GM12865 (cell line): ENCODE results near the gene MKNK1.
A peak's percentile ranks its signal among the peaks of the same experiment; 100 is the strongest.

Experiments used
- DNase-seq: peaks from one replicate; pipeline ENCODE4 v3.0.0; 2010; ENCODE audit warnings: low read depth
- H3K4me3 ChIP-seq: 2 replicates; pipeline ENCODE4 v1.5.1; 2011; ENCODE audit warnings: mild to moderate bottlenecking, low read depth, low read length, control low read depth
- CTCF ChIP-seq: IDR thresholded peaks from 2 replicates; pipeline ENCODE4 v1.5.1; 2011; ENCODE audit warnings: low read length, control low read depth, low read depth, inconsistent platforms; ENCODE audit not compliant: insufficient read depth; ENCODE audit errors: missing control alignments

Gene MKNK1

GRCh38 chr1:46532498-46533178 is 71.4 kb downstream of the MKNK1 start:
- peak; percentile 51 for DNase-seq
- peak; percentile 59 for TF ChIP-seq CTCF
- no peak overlapping the region; the same call in 1 of the 2 replicates for H3K4me3 ChIP-seq

- no peak for DNase-seq
- TF ChIP-seq CTCF = no peak
- no peak overlapping the region for H3K4me3 ChIP-seq
Observed at GRCh38 chr1:46532095-46532494, 72.0 kb downstream of the MKNK1 start.

- DNase-seq = no peak
- no peak overlapping the region for H3K4me3 ChIP-seq
- no peak for TF ChIP-seq CTCF
Observed at GRCh38 chr1:46530791-46531409, 73.2 kb downstream of the MKNK1 start.

GRCh38 chr1:46530311-46530710 is 73.8 kb downstream of the MKNK1 start:
- TF ChIP-seq CTCF = no peak
- no peak for DNase-seq
- H3K4me3 ChIP-seq = no peak overlapping the region

GRCh38 chr1:46529031-46529630 is 74.9 kb downstream of the MKNK1 start:
- TF ChIP-seq CTCF = no peak
- no peak overlapping the region for H3K4me3 ChIP-seq
- no peak for DNase-seq

- DNase-seq = no peak
- no peak for TF ChIP-seq CTCF
- H3K4me3 ChIP-seq = no peak overlapping the region
Observed at GRCh38 chr1:46528297-46528955, 75.6 kb downstream of the MKNK1 start.
